ENCODE results near the gene ABHD12. TPM values are rescaled to one million over a fixed set of nuclear protein-coding genes. Genes with fewer than 3 reads are reported as not detected.

Gene ABHD12
- total RNA-seq, 4 donors from 2014 or later, result 11.9 to 18.4 (median 13.8) TPM

DNA sequence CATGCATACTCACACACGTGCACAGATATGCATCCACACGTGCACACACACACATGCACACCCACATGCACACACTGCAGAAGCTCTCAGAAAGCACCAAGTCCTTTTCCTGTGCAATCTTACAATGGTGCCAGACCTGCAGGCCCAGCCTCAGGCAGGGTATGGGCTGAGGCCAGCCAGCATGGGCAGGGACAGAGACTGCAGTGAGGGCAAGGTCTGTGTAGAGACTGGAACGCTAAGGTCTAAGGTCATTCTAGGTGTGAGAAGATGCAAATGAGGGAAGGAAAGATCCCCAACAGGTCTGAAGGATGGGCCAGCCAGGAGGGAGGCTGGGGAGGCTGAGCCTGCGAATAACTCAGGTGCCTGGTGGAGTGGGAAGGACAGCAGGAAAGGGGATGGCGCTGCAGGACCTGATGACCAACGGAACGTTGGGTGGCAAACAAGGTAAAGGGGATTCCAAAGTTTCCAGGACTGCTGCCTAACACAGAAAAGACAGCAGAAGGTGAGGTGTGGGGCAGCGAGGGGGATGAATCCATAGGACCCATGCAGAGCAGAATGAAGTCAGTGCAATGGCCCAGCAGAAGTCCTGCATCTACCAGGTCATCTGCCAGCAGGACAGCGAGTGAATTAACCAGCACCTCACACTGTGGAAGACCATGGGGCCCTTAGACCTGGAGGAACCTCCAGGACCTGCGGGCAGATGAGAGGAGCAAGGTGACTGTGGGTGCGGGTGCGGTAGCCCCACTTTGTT lies 67.0 kb downstream of the ABHD12 start:
- Histone ChIP-seq H3K4me1 (no peaks in the 10 kb centered on the region), H3K27ac (no peak overlapping the region), H3K27me3 (no peaks in the 10 kb centered on the region), H3K9me3 (no peaks in the 10 kb centered on the region), H3K4me3 (no peak overlapping the region), H3K36me3 (no peaks in the 10 kb centered on the region)
- in situ Hi-C loops (cut with MboI; ENCODE audit: low sequenced_read_pairs in 4 of 4) (no loop called here), intact Hi-C loops (cut with DNase I; ENCODE audit: low total_unique reads) (no loop called here)
- TF ChIP-seq, protein P1, sequence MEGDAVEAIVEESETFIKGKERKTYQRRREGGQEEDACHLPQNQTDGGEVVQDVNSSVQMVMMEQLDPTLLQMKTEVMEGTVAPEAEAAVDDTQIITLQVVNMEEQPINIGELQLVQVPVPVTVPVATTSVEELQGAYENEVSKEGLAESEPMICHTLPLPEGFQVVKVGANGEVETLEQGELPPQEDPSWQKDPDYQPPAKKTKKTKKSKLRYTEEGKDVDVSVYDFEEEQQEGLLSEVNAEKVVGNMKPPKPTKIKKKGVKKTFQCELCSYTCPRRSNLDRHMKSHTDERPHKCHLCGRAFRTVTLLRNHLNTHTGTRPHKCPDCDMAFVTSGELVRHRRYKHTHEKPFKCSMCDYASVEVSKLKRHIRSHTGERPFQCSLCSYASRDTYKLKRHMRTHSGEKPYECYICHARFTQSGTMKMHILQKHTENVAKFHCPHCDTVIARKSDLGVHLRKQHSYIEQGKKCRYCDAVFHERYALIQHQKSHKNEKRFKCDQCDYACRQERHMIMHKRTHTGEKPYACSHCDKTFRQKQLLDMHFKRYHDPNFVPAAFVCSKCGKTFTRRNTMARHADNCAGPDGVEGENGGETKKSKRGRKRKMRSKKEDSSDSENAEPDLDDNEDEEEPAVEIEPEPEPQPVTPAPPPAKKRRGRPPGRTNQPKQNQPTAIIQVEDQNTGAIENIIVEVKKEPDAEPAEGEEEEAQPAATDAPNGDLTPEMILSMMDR (IDR thresholded peaks at IDR 0.05 in 4 of 5, conservative IDR thresholded peaks at IDR 0.05 in 1 of 5), result no peak
- TF ChIP-seq POLR2A (IDR thresholded peaks at IDR 0.05), result no peak
- DNase-seq (no peak), ATAC-seq (no peak)

DNA sequence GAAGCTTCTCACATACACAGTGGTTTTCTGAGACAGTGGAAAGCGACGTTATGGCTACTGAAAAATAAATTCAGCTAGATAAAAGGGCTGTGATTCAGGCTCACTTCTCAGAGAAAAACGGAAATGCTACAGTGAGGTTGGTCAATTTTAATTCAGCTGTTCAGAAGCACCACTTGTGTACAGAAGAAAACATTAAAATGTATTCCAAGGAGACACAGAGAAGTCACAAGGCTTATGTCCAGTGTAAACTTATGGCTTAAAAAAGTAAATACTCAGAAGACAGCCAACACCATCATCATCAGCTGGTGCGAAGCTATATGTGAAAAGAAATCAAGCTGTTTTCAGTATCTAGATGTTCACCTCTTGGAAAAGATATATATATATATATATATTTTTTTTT lies 68.6 kb downstream of the ABHD12 start:
- intact Hi-C loops (cut with DNase I; ENCODE audit: low total_unique reads), result no loop called here
- ATAC-seq (no peak), DNase-seq (no peak)
- no peaks in the 10 kb centered on the region for H3K4me1 ChIP-seq
- in situ Hi-C loops (cut with MboI; ENCODE audit: low sequenced_read_pairs in 4 of 4), result no loop called here
- H3K27ac ChIP-seq, result no peak overlapping the region
- no peak overlapping the region for H3K4me3 ChIP-seq
- H3K36me3 ChIP-seq, result no peaks in the 10 kb centered on the region
- H3K9me3 ChIP-seq, result no peaks in the 10 kb centered on the region
- H3K27me3 ChIP-seq, result no peaks in the 10 kb centered on the region
- TF ChIP-seq POLR2A (IDR thresholded peaks at IDR 0.05), result no peak
- TF ChIP-seq, protein P1 (IDR thresholded peaks at IDR 0.05 in 4 of 5, conservative IDR thresholded peaks at IDR 0.05 in 1 of 5), result no peak

DNA sequence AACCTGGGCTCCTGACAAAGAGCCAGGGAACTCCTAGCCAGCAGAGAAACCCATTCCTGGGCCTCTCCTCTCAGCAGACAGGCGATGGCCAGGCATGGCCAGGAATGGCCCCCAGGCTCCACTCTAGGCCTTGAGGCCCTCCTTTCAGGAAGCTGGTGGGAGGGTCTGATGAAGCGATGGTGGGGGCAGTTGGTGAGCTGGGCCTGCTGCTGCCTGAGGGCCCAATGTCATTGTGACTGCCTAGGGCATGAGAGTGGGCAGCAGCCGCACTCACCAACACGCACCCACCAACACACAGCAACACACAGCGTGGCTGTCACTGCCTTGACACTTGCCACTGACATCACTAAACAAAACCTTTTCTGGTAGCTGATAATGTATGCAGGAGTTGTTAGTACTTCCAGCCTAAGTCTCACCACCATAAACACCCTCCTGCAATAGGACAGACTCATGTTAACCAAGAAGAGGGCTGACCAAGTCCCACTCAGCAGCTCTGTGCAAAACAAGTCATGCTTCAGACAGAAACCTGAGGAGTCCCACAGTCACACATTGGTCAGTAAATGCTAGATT lies 69.3 kb downstream of the ABHD12 start:
- intact Hi-C loops (cut with DNase I; ENCODE audit: low total_unique reads) (no loop called here), in situ Hi-C loops (cut with MboI; ENCODE audit: low sequenced_read_pairs in 4 of 4) (no loop called here)
- ATAC-seq, result no peak
- no peak overlapping the region for H3K4me3 ChIP-seq
- no peaks in the 10 kb centered on the region for H3K36me3 ChIP-seq
- no peaks in the 10 kb centered on the region for H3K27me3 ChIP-seq
- no peak for DNase-seq
- H3K9me3 ChIP-seq, result no peaks in the 10 kb centered on the region
- no peak overlapping the region for H3K27ac ChIP-seq
- TF ChIP-seq, protein P1 (IDR thresholded peaks at IDR 0.05 in 4 of 5, conservative IDR thresholded peaks at IDR 0.05 in 1 of 5), result no peak
- no peak for TF ChIP-seq POLR2A (IDR thresholded peaks at IDR 0.05)
- H3K4me1 ChIP-seq, result no peaks in the 10 kb centered on the region

DNA sequence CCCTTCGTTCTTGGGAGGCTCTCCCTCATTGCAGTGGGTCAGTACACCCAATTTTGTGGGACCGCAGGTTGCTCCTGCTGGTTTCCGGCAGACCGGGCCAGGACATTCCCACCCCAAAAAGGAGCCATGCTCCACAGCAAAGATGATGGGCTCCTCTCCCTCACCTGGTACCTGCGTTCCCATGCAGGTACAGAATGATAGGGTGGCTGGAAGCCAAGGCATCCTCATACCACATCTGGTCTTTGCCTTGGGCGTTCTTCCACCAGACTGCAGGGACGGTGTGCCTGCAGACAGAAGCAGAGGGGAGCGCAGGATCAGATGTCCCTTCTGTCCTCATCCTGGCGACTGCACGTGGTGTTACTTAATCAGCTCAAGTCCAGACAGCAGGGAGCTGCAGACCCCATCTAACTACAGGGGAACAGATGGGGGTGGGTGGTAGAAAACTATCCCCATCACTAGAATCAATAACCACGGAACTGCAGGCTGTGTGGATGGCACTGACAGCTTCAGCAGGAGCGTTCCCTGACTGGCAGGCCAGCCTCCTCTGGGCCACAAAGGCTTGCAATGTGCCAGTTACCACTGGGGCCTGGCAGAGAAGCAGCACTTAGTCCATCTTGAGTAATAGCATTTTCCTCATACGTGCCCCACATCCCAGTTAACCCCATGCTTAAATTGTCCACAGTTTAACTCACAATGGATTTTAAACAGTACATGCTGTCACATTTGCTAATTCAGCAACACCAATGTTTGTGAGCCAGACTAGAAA lies 70.4 kb downstream of the ABHD12 start:
- Histone ChIP-seq H3K9me3 (no peaks in the 10 kb centered on the region), H3K36me3 (no peaks in the 10 kb centered on the region), H3K4me1 (no peaks in the 10 kb centered on the region), H3K4me3 (no peak overlapping the region), H3K27ac (no peak overlapping the region), H3K27me3 (no peaks in the 10 kb centered on the region)
- in situ Hi-C loops (cut with MboI; ENCODE audit: low sequenced_read_pairs in 4 of 4), result no loop called here
- DNase-seq, result no peak
- intact Hi-C loops (cut with DNase I; ENCODE audit: low total_unique reads), result no loop called here
- TF ChIP-seq POLR2A (IDR thresholded peaks at IDR 0.05), result no peak
- TF ChIP-seq, protein P1 (IDR thresholded peaks at IDR 0.05 in 4 of 5, conservative IDR thresholded peaks at IDR 0.05 in 1 of 5), result no peak
- no peak for ATAC-seq
